Spinal cord (tissue), 10 donors: ENCODE data around the gene CDKN1A. TPM values are rescaled to one million over a fixed set of nuclear protein-coding genes. Genes with fewer than 3 reads are reported as not detected.

ENCODE experiments used
- DNase-seq, 6 donors: peaks; one replicate each; pipeline versions ENCODE4 v3.0.0 to v3.0.0-alpha.2; 2013 to 2015; ENCODE audit warnings: low spot score in 6 of 6, low read depth in 4 of 6
- H3K27ac ChIP-seq: one replicate; pipeline ENCODE4 v1.5.1; 2013; ENCODE audit warnings: low read depth, low read length, control low read depth
- H3K27me3 ChIP-seq: one replicate; pipeline ENCODE4 v1.6.1; 2013; ENCODE audit warnings: low read length; ENCODE audit not compliant: control insufficient read depth, insufficient read depth
- H3K36me3 ChIP-seq: one replicate; pipeline ENCODE4 v1.6.1; 2013; ENCODE audit warnings: low read length; ENCODE audit not compliant: control insufficient read depth, insufficient read depth
- H3K4me1 ChIP-seq: one replicate; pipeline ENCODE4 v1.6.1; 2013; ENCODE audit warnings: low read length; ENCODE audit not compliant: control insufficient read depth, insufficient read depth
- H3K4me3 ChIP-seq: one replicate; pipeline ENCODE4 v1.5.1; 2013; ENCODE audit warnings: low read depth, low read length, control low read depth
- H3K9me3 ChIP-seq: one replicate; pipeline ENCODE4 v1.6.1; 2013; ENCODE audit warnings: low read length; ENCODE audit not compliant: control insufficient read depth, insufficient read depth
- WGBS: methylation state at CpG from one replicate; pipeline ENCODE4 v1.1.5; 2013; ENCODE audit warnings: missing lambda C conversion rate; ENCODE audit not compliant: insufficient coverage; 5-methylcytosine and 5-hydroxymethylcytosine counted together
- polyA plus RNA-seq, 2 donors: library from polyadenylated mRNA; unstranded; fragments of 120-200 nt; gene quantifications; one replicate each; pipeline ENCODE4 v1.2.1, GENCODE V29; 2013; ENCODE audit not compliant: insufficient read length in 2 of 2
- total RNA-seq, 2 donors: library from RNA; depleted of rRNA in 1 of 2; stranded (reverse); fragments of 120-200 nt in 1 of 2; fragments of >200 nt in 1 of 2; gene quantifications; one replicate each; pipeline versions ENCODE4 v1.2.3 to v1.2.4, GENCODE V29; 2013 to 2014
- donor health status: healthy.

Gene CDKN1A
- total and polyA plus RNA-seq, 4 donors: 9.1 to 10.6 (median 9.7) TPM

GRCh38 chr6:36685166-36685924 lies 6.8 kb downstream of the CDKN1A start:
- Histone ChIP-seq H3K36me3 (peaks cover 9% of the 10 kb centered on the region), H3K27ac (no peak overlapping the region), H3K4me1 (peaks cover 7% of the 10 kb centered on the region), H3K4me3 (no peak overlapping the region), H3K9me3 (no peaks in the 10 kb centered on the region), H3K27me3 (peaks cover 16% of the 10 kb centered on the region)
- WGBS: 65% methylated on average over 14 of the region's 20 CpGs
- no peak for DNase-seq

GRCh38 chr6:36685926-36686667 lies 7.6 kb downstream of the CDKN1A start:
- Histone ChIP-seq H3K4me3 (no peak overlapping the region), H3K4me1 (peaks cover 4% of the 10 kb centered on the region), H3K9me3 (no peaks in the 10 kb centered on the region), H3K36me3 (peaks cover 9% of the 10 kb centered on the region), H3K27ac (no peak overlapping the region), H3K27me3 (peaks cover 10% of the 10 kb centered on the region)
- WGBS: 79% methylated on average over 6 of the region's 11 CpGs
- no peak for DNase-seq

DNA sequence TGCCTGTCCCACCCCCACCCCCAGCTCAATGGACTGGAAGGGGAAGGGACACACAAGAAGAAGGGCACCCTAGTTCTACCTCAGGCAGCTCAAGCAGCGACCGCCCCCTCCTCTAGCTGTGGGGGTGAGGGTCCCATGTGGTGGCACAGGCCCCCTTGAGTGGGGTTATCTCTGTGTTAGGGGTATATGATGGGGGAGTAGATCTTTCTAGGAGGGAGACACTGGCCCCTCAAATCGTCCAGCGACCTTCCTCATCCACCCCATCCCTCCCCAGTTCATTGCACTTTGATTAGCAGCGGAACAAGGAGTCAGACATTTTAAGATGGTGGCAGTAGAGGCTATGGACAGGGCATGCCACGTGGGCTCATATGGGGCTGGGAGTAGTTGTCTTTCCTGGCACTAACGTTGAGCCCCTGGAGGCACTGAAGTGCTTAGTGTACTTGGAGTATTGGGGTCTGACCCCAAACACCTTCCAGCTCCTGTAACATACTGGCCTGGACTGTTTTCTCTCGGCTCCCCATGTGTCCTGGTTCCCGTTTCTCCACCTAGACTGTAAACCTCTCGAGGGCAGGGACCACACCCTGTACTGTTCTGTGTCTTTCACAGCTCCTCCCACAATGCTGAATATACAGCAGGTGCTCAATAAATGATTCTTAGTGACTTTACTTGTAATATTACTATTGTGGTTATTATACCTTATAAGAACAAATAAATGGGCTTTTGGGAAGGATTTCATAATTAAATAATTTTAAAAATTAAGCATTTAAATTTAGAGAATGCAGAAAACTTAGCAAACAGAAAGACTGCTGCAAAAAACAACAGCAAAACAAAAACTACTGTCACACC lies 8.4 kb downstream of the CDKN1A start:
- peaks cover 10% of the 10 kb centered on the region for H3K27me3 ChIP-seq
- H3K4me3 ChIP-seq: no peak overlapping the region
- peaks cover 4% of the 10 kb centered on the region for H3K4me1 ChIP-seq
- no peak for DNase-seq
- H3K9me3 ChIP-seq: no peaks in the 10 kb centered on the region
- no peak overlapping the region for H3K27ac ChIP-seq
- peaks cover 9% of the 10 kb centered on the region for H3K36me3 ChIP-seq
- WGBS: 83% methylated on average over 2 of the region's 10 CpGs

- H3K4me1 ChIP-seq: peaks cover 7% of the 10 kb centered on the region
- peaks cover 9% of the 10 kb centered on the region for H3K36me3 ChIP-seq
- no peak for DNase-seq
- H3K4me3 ChIP-seq: no peak overlapping the region
- WGBS: 100% methylated on average over 1 of the region's 6 CpGs
- no peaks in the 10 kb centered on the region for H3K9me3 ChIP-seq
- H3K27ac ChIP-seq: no peak overlapping the region
- peaks cover 2% of the 10 kb centered on the region for H3K27me3 ChIP-seq
Observed at GRCh38 chr6:36688063-36688738, 9.7 kb downstream of the CDKN1A start.

GRCh38 chr6:36688739-36689075 lies 10.2 kb downstream of the CDKN1A start:
- Histone ChIP-seq H3K4me3 (no peak overlapping the region), H3K27ac (no peak overlapping the region), H3K27me3 (no peaks in the 10 kb centered on the region), H3K9me3 (no peaks in the 10 kb centered on the region), H3K4me1 (peaks cover 7% of the 10 kb centered on the region), H3K36me3 (peaks cover 9% of the 10 kb centered on the region)
- no peak for DNase-seq
- WGBS: 78% methylated on average over 3 of the region's 5 CpGs

DNA sequence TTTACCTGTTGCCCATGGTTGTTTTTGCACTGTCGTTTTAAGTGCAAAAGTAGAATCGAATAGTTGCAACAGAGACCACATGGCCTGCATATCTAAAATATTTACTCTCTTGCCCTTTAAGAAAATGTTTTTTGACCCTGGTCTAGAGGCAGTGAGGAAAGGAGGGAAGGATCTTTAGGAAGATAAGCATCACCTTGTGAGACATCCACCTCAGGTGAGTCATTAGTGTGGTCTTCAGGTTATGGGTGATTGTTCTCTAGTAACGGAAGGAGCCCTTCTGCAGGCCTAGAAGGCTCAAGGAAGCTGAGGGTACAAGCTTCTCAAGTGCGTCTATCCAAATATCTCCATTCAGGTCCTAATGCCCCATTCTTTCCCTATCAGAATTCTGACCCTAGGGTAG lies 12.5 kb downstream of the CDKN1A start:
- peaks cover 7% of the 10 kb centered on the region for H3K4me1 ChIP-seq
- no peak overlapping the region for H3K4me3 ChIP-seq
- WGBS: no CpG with 5 or more reads among the region's 4 CpGs
- H3K27ac ChIP-seq: no peak overlapping the region
- no peak for DNase-seq
- no peaks in the 10 kb centered on the region for H3K27me3 ChIP-seq
- H3K9me3 ChIP-seq: no peaks in the 10 kb centered on the region
- peaks cover 4% of the 10 kb centered on the region for H3K36me3 ChIP-seq

- Histone ChIP-seq H3K27me3 (no peaks in the 10 kb centered on the region), H3K9me3 (no peaks in the 10 kb centered on the region), H3K4me3 (no peak overlapping the region), H3K4me1 (peaks cover 7% of the 10 kb centered on the region), H3K36me3 (peaks cover under 1% of the 10 kb centered on the region), H3K27ac (no peak overlapping the region)
- 100% methylated on average over 1 of the region's 2 CpGs for whole genome bisulfite sequencing
- no peak for DNase-seq
Observed at GRCh38 chr6:36691612-36692011, 13.1 kb downstream of the CDKN1A start.

- H3K4me3 ChIP-seq: no peak overlapping the region
- WGBS: no CpG with 5 or more reads among the region's 3 CpGs
- peaks cover 7% of the 10 kb centered on the region for H3K4me1 ChIP-seq
- no peak overlapping the region for H3K27ac ChIP-seq
- no peaks in the 10 kb centered on the region for H3K27me3 ChIP-seq
- no peak for DNase-seq
- H3K36me3 ChIP-seq: no peaks in the 10 kb centered on the region
- H3K9me3 ChIP-seq: no peaks in the 10 kb centered on the region
Observed at GRCh38 chr6:36692220-36692619, 13.7 kb downstream of the CDKN1A start.
